Upper lobe of left lung (tissue), 6 donors: ENCODE data around the gene CACNA1S. TPM values are rescaled to one million over a fixed set of nuclear protein-coding genes. Genes with fewer than 3 reads are reported as not detected.

ENCODE experiments used
- ATAC-seq, 2 donors: fragments of 200-7000 bp; cut with Tn5 transposase; one replicate each; pipeline ENCODE4 v1.9.1; 2022; ENCODE audit warnings: mild to moderate bottlenecking in 2 of 2, moderate library complexity in 2 of 2; ENCODE audit not compliant: low FRiP score in 2 of 2
- DNase-seq, 2 donors: peaks; one replicate each; pipeline ENCODE4 v3.0.0-alpha.2; 2019 to 2020
- H3K27ac ChIP-seq, 4 donors: fragments of 200-600 bp; sonication (generic); one replicate each; pipeline ENCODE4 v1.5.1; 2016 to 2019
- H3K27me3 ChIP-seq, 4 donors: fragments of 200-600 bp; sonication (generic); one replicate each; pipeline ENCODE4 v1.5.1; 2017 to 2019
- H3K36me3 ChIP-seq, 4 donors: fragments of 200-600 bp; sonication (generic); one replicate each; pipeline ENCODE4 v1.5.1; 2016 to 2019
- H3K4me1 ChIP-seq, 4 donors: fragments of 200-600 bp; sonication (generic); one replicate each; pipeline ENCODE4 v1.5.1; 2018 to 2019
- H3K4me3 ChIP-seq, 4 donors: fragments of 200-600 bp; sonication (generic); one replicate each; pipeline ENCODE4 v1.5.1; 2017 to 2019; ENCODE audit warnings: mild to moderate bottlenecking in 2 of 4, moderate library complexity in 1 of 4
- H3K9me3 ChIP-seq, 4 donors: fragments of 200-600 bp; sonication (generic); one replicate each; pipeline ENCODE4 v1.5.1; 2018 to 2019
- EP300 ChIP-seq, 4 donors: sonication (generic); formaldehyde crosslinking; IDR thresholded peaks; one replicate each; pipeline ENCODE4 v1.5.1; 2017; ENCODE audit warnings: antibody characterized with exemption in 4 of 4, control low read depth in 2 of 4
- POLR2A ChIP-seq, 4 donors: fragments of 450-650 bp; IDR thresholded peaks; one replicate each; pipeline ENCODE4 v1.5.1; 2016 to 2017; ENCODE audit warnings: antibody characterized with exemption in 4 of 4, mild to moderate bottlenecking in 2 of 4
- POLR2AphosphoS5 ChIP-seq, 2 donors: sonication (generic); formaldehyde crosslinking; IDR thresholded peaks; one replicate each; pipeline ENCODE4 v1.5.1; 2017; ENCODE audit warnings: antibody characterized with exemption in 2 of 2
- WGBS, 2 donors: methylation state at CpG; one replicate each; pipeline ENCODE4 v1.1.5; 2017 to 2018; 5-methylcytosine and 5-hydroxymethylcytosine counted together
- total RNA-seq, 6 donors: library from RNA; depleted of rRNA in 4 of 6; stranded (reverse); fragments of >200 nt in 4 of 6; gene quantifications; one replicate each; pipeline versions ENCODE4 v1.1.0 to v1.2.1, GENCODE V29; 2016 to 2021
- TF ChIP-seq, protein P1 (sequence below), 6 experiments: fragments of 450-650 bp in 4 of 6; fragments of 200-600 bp in 2 of 6; sonication (generic) in 2 of 6; IDR thresholded peaks; one replicate each; pipeline ENCODE4 v1.5.1; 2016 to 2019; ENCODE audit warnings: antibody characterized with exemption in 6 of 6
- donor health status: DM: no; HTN: no; CAD: no; lungs with moderate emphysema.
- donor health status: DM: no; HTN: yes; CAD: no; lungs with severe emphysema.

CACNA1S gene
- total RNA-seq, 6 donors from 2014 or later: 0.03 to 0.30 (median 0.10) TPM; not detected in 3

DNA sequence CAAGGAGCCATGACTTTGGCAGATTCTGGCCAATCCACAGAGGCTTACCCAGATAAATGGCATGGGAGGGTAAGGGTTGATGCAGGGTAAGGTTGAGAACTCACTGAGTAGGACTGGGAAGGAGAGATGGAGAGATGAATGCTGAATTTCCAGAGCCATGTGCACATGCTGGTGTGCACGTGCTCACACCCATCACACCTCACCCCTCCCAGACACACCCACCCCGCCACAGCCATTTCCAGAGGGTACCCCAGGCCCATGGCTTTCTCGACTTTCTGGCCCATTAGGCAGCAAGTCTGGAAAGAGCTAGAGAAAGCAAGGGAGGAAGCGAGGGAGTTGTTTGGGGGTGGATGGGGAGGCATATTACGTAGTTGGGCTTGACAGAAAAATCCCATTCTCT lies 1.6 kb downstream of the CACNA1S start:
- TF ChIP-seq, protein P1, sequence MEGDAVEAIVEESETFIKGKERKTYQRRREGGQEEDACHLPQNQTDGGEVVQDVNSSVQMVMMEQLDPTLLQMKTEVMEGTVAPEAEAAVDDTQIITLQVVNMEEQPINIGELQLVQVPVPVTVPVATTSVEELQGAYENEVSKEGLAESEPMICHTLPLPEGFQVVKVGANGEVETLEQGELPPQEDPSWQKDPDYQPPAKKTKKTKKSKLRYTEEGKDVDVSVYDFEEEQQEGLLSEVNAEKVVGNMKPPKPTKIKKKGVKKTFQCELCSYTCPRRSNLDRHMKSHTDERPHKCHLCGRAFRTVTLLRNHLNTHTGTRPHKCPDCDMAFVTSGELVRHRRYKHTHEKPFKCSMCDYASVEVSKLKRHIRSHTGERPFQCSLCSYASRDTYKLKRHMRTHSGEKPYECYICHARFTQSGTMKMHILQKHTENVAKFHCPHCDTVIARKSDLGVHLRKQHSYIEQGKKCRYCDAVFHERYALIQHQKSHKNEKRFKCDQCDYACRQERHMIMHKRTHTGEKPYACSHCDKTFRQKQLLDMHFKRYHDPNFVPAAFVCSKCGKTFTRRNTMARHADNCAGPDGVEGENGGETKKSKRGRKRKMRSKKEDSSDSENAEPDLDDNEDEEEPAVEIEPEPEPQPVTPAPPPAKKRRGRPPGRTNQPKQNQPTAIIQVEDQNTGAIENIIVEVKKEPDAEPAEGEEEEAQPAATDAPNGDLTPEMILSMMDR (IDR thresholded peaks at IDR 0.05): no peak
- TF ChIP-seq EP300 (IDR thresholded peaks at IDR 0.05): no peak
- no peak for TF ChIP-seq POLR2AphosphoS5 (IDR thresholded peaks at IDR 0.05)
- TF ChIP-seq POLR2A (IDR thresholded peaks at IDR 0.05): no peak
- DNase-seq: no peak
- WGBS, 2 donors: 87 to 93% methylated on average over 5 of the region's 5 CpGs

DNA sequence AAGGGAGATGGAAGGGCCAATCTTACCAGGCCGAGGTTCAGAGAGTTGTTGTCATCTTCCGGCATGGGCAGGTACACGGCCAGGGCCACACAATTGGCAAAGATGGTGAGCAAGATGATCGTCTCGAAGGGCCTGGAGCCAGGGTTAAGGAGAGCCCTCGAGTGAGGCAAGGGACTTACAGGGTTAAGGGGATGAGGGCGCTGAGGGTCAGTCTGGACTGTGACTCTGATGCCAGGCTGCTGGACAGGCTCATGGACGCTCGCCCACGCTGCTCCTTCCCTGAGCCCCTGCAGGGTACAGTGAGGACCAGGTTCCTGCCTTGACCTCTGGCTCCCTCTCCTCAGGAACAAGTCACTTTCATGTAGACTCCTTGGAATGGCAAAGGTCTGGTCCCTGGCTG lies 2.1 kb downstream of the CACNA1S start:
- no peaks in the 10 kb centered on the region for H3K9me3 ChIP-seq
- H3K27me3 ChIP-seq: peaks cover 0 to 9% (median 4%) of the 10 kb centered on the region in 4 donors
- H3K4me1 ChIP-seq: peaks cover 0 to 23% (median 11%) of the 10 kb centered on the region in 4 donors
- no peak overlapping the region for H3K27ac ChIP-seq
- ATAC-seq: no peak
- WGBS, 2 donors: 91% methylated on average over 7 to 10 of the region's 10 CpGs
- no peak for DNase-seq
- TF ChIP-seq EP300 (IDR thresholded peaks at IDR 0.05) (no peak), POLR2AphosphoS5 (IDR thresholded peaks at IDR 0.05) (no peak), POLR2A (IDR thresholded peaks at IDR 0.05) (no peak)
- TF ChIP-seq, protein P1 (IDR thresholded peaks at IDR 0.05): no peak
- no peaks in the 10 kb centered on the region for H3K36me3 ChIP-seq
- H3K4me3 ChIP-seq: no peak overlapping the region

More for the DNA sequence above, 1.6 kb downstream of the CACNA1S start:
- Histone ChIP-seq H3K27me3 (peaks cover 0 to 9% (median 4%) of the 10 kb centered on the region in 4 donors), H3K4me3 (no peak overlapping the region), H3K36me3 (no peaks in the 10 kb centered on the region), H3K9me3 (no peaks in the 10 kb centered on the region), H3K4me1 (peaks cover 0 to 23% (median 12%) of the 10 kb centered on the region in 4 donors), H3K27ac (no peak overlapping the region)
- ATAC-seq: no peak

DNA sequence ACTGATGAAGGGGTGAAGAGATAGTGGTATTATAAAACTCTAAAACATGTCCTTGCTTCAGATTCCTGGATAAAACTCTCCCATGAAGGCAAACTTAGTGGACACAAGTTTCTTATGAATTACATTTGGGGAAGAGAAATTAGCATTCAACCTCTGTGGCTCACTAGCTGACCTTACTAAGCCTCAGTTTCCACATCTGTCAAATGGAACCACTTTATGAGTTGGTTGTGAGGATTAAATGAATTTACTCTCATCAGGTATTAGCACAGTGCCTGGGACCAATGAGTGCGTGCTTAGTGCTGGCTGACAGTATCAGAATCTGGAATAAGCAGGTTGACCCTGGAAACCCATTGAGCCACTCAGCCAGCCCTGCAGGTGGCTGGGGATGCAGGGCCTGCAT lies 2.6 kb downstream of the CACNA1S start:
- WGBS, 2 donors: 93 to 100% methylated on average over 1 of the region's 1 CpG
- Histone ChIP-seq H3K4me3 (no peak overlapping the region), H3K27ac (no peak overlapping the region), H3K27me3 (peaks cover 0 to 4% (median 1%) of the 10 kb centered on the region in 4 donors), H3K4me1 (peaks cover 0 to 18% (median 9%) of the 10 kb centered on the region in 4 donors), H3K36me3 (no peaks in the 10 kb centered on the region), H3K9me3 (no peaks in the 10 kb centered on the region)
- DNase-seq (no peak), ATAC-seq (no peak)
- TF ChIP-seq, protein P1 (IDR thresholded peaks at IDR 0.05): no peak
- TF ChIP-seq EP300 (IDR thresholded peaks at IDR 0.05): no peak
- no peak for TF ChIP-seq POLR2A (IDR thresholded peaks at IDR 0.05)
- no peak for TF ChIP-seq POLR2AphosphoS5 (IDR thresholded peaks at IDR 0.05)

DNA sequence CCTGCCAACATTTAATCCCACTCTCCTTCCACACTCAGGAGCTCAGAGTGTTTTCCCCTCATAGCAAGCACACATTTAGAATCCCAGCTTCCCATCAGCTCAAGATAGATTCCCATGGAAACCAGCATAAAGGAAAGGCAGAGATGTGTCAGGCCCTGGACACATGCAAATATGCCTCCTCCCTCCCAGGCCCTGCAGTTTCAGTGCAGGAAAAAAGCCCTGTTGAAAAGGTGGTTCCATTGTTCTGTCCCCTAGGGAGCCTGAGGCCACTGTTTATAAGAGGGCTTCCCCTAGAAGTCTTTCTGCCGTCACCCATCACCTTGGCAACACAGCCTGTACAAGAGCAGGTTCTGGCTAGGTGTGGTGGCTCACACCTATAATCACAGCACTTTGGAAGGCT lies 3.6 kb downstream of the CACNA1S start:
- Histone ChIP-seq H3K36me3 (no peaks in the 10 kb centered on the region), H3K27ac (no peak overlapping the region), H3K27me3 (no peaks in the 10 kb centered on the region), H3K9me3 (no peaks in the 10 kb centered on the region), H3K4me3 (no peak overlapping the region), H3K4me1 (peaks cover 0 to 10% (median 0%) of the 10 kb centered on the region in 4 donors)
- TF ChIP-seq POLR2A (IDR thresholded peaks at IDR 0.05) (no peak), POLR2AphosphoS5 (IDR thresholded peaks at IDR 0.05) (no peak), EP300 (IDR thresholded peaks at IDR 0.05) (no peak)
- TF ChIP-seq, protein P1 (IDR thresholded peaks at IDR 0.05): no peak
- DNase-seq: no peak
- 44 to 76% methylated on average over 1 of the region's 1 CpG for WGBS, 2 donors
- no peak for ATAC-seq

DNA sequence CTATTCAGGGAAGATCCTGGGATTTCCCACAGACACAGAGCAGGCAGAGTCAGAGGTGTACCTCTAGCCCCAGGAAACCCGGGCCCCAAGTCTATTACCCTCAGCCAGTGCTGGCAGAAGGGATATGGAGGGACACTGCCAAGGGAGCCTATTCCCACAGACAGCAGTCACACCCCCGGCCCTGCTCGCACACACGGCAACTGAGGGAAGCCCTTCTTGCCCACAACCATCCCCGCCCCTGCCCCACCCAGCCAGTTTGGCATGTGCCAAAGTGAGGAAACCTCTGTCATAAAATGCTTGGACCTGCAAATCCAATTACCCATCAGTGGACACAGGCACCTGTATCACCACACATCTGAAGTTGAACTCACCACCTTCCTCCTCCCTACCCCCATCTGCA lies 6.5 kb downstream of the CACNA1S start:
- WGBS, 2 donors: 78 to 82% methylated on average over 5 of the region's 5 CpGs
- no peak for ATAC-seq
- H3K4me3 ChIP-seq: no peak overlapping the region

More for the DNA sequence above, 6.5 kb downstream of the CACNA1S start:
- H3K27me3 ChIP-seq: no peaks in the 10 kb centered on the region
- H3K9me3 ChIP-seq: no peaks in the 10 kb centered on the region
- TF ChIP-seq POLR2A (IDR thresholded peaks at IDR 0.05): no peak
- TF ChIP-seq, protein P1 (IDR thresholded peaks at IDR 0.05): no peak
- no peak for TF ChIP-seq EP300 (IDR thresholded peaks at IDR 0.05)
- no peak for TF ChIP-seq POLR2AphosphoS5 (IDR thresholded peaks at IDR 0.05)
- no peak for DNase-seq
- no peaks in the 10 kb centered on the region for H3K36me3 ChIP-seq
- peaks cover 0 to 2% (median 0%) of the 10 kb centered on the region in 4 donors for H3K4me1 ChIP-seq
- H3K27ac ChIP-seq: no peak overlapping the region
